ENCODE data around the gene EPN2.
"Not testable (repeated sequence)": the region's sequence is repeated elsewhere in the genome, so short reads cannot be mapped to it uniquely, and the experiment has no call there.

Gene EPN2

GRCh38 chr17:19269641-19270040 is 32.5 kb downstream of the EPN2 start:
- DNase-seq, result no peak

DNA sequence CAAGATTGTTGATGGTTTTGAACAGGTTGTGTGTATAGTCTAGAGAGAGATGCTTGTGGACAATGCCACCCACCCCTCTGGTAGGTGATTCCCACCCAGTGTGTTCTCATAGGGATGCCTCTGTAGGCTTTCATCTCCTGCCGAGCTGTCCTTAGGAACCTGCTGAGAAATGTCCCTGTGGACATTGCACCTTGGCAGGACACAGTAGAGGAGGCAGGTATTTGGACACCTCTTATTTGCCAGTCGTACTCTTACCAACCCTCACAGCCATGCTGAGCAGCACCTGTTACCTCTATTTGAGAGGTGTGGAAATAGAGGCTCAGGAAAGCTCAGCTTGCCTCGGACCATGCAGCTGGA is 33.2 kb downstream of the EPN2 start:
- no peak for DNase-seq

GRCh38 chr17:19270704-19271611 is 33.8 kb downstream of the EPN2 start:
- DNase-seq, result no peak

GRCh38 chr17:19271780-19272357 is 34.7 kb downstream of the EPN2 start:
- DNase-seq, result no peak

- no peak for DNase-seq
These were observed 36.6 kb downstream of the EPN2 start for GRCh38 chr17:19273731-19274130.

- DNase-seq, result no peak
These were observed 37.7 kb downstream of the EPN2 start for GRCh38 chr17:19274893-19275292.

- DNase-seq, result no peak
These were observed 38.4 kb downstream of the EPN2 start for GRCh38 chr17:19275457-19276127.

GRCh38 chr17:19278284-19278683 is 41.1 kb downstream of the EPN2 start:
- not testable (repeated sequence) for DNase-seq

DNA sequence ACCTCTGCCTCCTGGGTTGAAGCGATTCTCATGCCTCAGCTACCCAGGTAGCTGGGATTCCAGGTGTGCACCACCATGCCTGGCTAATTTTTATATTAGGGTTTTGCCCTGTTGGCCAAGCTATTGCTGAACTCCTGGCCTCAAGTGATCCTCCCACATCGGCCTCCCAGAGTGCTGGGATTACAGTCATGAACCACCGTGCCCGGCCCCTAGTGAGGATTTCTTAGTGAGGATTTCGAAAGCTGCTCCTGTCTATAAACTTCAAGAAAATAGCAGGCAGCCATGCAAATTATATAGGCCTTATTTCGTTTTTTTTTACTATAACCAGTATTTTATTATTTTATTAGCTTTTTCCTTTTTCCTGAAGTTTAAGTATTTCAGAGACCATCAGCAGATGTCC is 41.6 kb downstream of the EPN2 start:
- no peak for DNase-seq

- no peak for DNase-seq
These were observed 44.0 kb downstream of the EPN2 start for GRCh38 chr17:19281161-19281560.

GRCh38 chr17:19284005-19284959 is 47.1 kb downstream of the EPN2 start:
- no peak for DNase-seq

DNA sequence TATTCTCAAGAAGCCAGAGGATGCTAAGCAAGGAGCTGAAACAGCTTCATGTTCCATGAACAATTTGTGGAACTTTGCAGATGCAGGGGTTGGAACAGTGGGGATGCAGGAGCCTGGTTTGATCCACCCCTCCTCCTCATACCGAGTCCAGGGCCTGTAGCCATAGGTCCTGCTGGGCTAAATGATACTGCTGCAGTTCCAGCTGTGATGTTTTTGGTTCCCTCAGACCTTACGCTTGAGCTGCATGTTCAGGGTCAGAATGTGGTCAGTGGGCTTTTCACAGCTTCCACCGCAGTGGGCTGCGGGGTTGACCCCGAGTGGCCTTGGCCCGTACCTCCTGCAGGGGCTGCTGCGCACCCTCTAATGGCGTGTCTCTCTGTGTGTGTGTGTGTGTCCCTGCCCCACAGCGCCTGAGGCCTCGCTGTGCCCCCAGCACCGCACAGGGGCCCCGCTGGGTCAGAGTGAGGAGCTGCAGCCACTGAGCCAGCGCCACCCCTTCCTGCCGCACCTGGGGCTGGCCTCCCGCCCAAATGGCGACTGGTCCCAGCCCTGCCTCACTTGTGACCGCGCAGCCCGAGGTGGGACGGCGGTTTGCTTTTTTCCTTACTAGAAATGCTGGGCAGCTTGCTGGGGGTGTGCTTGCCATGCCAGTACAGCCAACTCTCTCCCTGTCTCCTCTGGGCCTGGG is 48.2 kb downstream of the EPN2 start:
- DNase-seq, result no peak

- DNase-seq, result no peak
These were observed 49.7 kb downstream of the EPN2 start for GRCh38 chr17:19286751-19287341.

- DNase-seq, result no peak
These were observed 50.5 kb downstream of the EPN2 start for GRCh38 chr17:19287651-19288050.

GRCh38 chr17:19288453-19288852 is 51.3 kb downstream of the EPN2 start:
- no peak for DNase-seq

DNA sequence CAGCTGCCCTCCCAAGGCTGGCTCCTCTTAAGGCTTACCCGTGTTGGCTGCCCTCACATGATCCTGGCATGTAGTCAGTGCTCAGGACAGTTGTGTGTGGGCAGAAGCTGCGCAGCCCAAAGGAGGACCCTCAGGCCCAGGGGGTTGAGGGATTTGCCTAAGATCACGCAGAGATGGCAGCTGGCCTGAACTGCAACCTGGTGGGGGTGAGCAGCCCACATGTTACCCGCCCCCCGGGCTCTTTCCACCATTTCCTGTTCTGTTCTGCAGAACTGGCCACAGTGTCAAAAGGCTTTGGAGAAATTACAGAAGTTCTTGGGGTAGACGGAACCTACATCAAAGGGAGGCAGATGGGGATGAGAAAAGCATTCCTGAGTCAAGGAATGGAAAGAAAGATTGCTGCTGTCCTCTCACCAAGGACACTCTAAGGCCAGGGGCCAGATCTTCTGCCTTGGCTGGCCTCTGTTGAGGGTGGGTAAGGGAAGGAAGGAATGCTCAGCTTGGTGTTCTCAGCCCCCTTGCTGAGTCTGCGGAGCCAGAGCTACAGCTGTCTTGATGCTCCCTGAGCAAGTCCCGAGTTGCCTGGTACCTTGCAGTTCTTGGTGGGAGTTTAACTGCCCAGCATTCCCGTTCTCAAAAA is 53.0 kb downstream of the EPN2 start:
- no peak for DNase-seq

GRCh38 chr17:19291646-19292376 is 54.6 kb downstream of the EPN2 start:
- no peak for DNase-seq

GRCh38 chr17:19292377-19292711 is 55.2 kb downstream of the EPN2 start:
- DNase-seq, result no peak

DNA sequence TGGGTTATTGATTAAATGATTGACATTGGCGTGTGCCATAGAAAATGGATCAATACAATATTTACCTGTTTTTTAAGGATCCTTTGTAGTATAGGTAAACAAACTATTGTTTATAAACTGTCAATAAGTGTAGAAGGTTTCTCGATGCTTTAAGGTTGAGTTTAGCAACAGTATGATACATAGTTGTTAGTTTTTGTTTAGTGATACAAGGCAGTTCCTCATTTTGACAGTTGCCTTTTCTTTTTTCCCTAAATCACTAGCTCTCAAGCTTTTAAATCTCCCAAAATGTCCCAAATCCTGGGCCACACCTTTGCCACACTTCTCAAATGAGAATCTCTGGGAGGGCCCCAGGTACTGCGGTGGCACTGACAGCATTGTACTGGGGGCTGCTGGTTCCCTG is 57.3 kb downstream of the EPN2 start:
- no peak for DNase-seq

DNA sequence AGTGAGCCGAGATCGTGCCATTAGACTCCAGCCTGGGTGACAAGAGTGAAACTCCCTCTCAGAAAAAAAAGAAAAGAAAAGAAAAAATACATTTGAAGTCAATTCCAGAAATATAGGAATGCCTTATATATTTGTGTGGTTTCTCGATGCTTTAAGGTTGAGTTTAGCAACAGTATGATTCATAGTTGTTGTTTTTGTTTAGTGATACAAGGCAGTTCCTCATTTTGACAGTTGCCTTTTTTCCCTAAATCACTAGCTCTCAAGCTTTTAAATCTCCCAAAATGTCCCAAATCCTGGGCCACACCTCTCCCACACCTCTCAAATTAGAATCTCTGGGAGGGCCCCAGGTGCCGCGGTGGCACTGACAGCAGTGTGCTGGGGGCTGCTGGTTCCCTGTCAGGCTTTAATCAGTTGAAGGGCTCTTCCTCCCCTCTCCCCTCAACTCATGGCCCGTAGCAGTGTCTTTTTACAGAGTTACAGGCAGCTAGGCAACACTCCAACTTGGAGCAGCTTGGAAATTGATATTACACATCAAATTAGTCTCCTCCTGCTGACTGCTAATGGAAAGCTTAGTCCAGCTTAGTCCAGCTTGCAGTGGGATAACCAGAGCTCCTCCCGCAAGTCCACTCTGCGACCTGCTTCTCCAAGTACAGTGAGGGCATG is 58.4 kb downstream of the EPN2 start:
- no peak for DNase-seq

All from stimulated activated CD4-positive, alpha-beta T cell treated with anti-CD3 and anti-CD28 coated beads, Interleukin-4, amount 100 ng/mL, for 24 hours (primary cell).